HepG2 (cell line): Measurements from ENCODE around the gene PEX14. TPM values are rescaled to one million over a fixed set of nuclear protein-coding genes. Genes with fewer than 3 reads are reported as not detected.

Experiments
- AKAP8 ChIP-seq: sonication (generic); formaldehyde crosslinking; IDR thresholded peaks from 2 replicates; pipeline ENCODE4 v1.5.1; 2020; ENCODE audit warnings: mild to moderate bottlenecking, missing genetic modification reagents
- HCFC1 ChIP-seq: fragments of 150-350 bp; IDR thresholded peaks from 2 replicates; pipeline ENCODE4 v1.6.1; 2014; ENCODE audit warnings: low read depth, low read length
- SIX4 ChIP-seq: sonication (generic); formaldehyde crosslinking; IDR thresholded peaks from 2 replicates; pipeline ENCODE4 v1.4.0; 2020; ENCODE audit warnings: missing genetic modification reagents
- SRF ChIP-seq: IDR thresholded peaks from 2 replicates; pipeline ENCODE4 v1.6.1; 2011; ENCODE audit warnings: mild to moderate bottlenecking, low read depth, low read length, moderate library complexity
- YEATS4 ChIP-seq: sonication (generic); formaldehyde crosslinking; IDR thresholded peaks from 2 replicates; pipeline ENCODE4 v1.4.0; 2020; ENCODE audit warnings: missing genetic modification reagents, borderline replicate concordance
- ZFP1 ChIP-seq: IDR thresholded peaks from 2 replicates; pipeline ENCODE4 v1.6.1; 2016
- ZNF550 ChIP-seq: sonication (generic); formaldehyde crosslinking; IDR thresholded peaks from 2 replicates; pipeline ENCODE4 v1.4.0; 2020; ENCODE audit warnings: mild to moderate bottlenecking, missing genetic modification reagents, borderline replicate concordance
- ZSCAN25 ChIP-seq: sonication (generic); formaldehyde crosslinking; IDR thresholded peaks from 2 replicates; pipeline ENCODE4 v1.8.0; 2022; ENCODE audit warnings: mild to moderate bottlenecking, missing genetic modification reagents
- polyA plus RNA-seq, 8 experiments: library from polyadenylated mRNA; depleted of rRNA in 3 of 8; stranded (reverse) in 7 of 8; unstranded in 1 of 8; fragments of >200 nt; fragmentation: Illumina TruSeq in 4 of 8; extraction: Trizol in 4 of 8; gene quantifications; 2 replicates each; pipeline versions ENCODE4 v1.2.1 to v1.2.3, GENCODE V29; 2011 to 2016; ENCODE audit warnings: low read depth in 4 of 8, missing spikeins in 1 of 8, mixed read lengths in 1 of 8; ENCODE audit not compliant: insufficient read depth in 1 of 8
- total RNA-seq, 5 experiments: library from RNA; depleted of rRNA; stranded (reverse); fragments of >200 nt; fragmentation: Illumina TruSeq; extraction: Trizol; gene quantifications; 2 replicates each; pipeline ENCODE4 v1.2.3, GENCODE V29; 2016; ENCODE audit warnings: low read depth in 1 of 5
- TF ChIP-seq, protein P1 (sequence below): sonication (generic); formaldehyde crosslinking; IDR thresholded peaks from one replicate; pipeline ENCODE4 v1.5.1; 2020; ENCODE audit warnings: mild to moderate bottlenecking, missing genetic modification reagents; ENCODE audit errors: not compliant biosample characterization
- TF ChIP-seq, protein P2 (sequence below): sonication (generic); formaldehyde crosslinking; IDR thresholded peaks from 2 replicates; pipeline ENCODE4 v1.9.0; 2021; ENCODE audit warnings: missing genetic modification reagents, borderline replicate concordance
- TF ChIP-seq, protein P3 (sequence below): sonication (generic); formaldehyde crosslinking; IDR thresholded peaks from 2 replicates; pipeline ENCODE4 v1.9.0; 2022; ENCODE audit warnings: missing genetic modification reagents, mild to moderate bottlenecking, borderline replicate concordance
- TF ChIP-seq, protein P4 (sequence below): sonication (generic); formaldehyde crosslinking; IDR thresholded peaks from 2 replicates; pipeline ENCODE4 v1.4.0; 2020; ENCODE audit warnings: missing genetic modification reagents; ENCODE audit errors: not compliant biosample characterization
- TF ChIP-seq, protein P5 (sequence below): sonication (generic); formaldehyde crosslinking; IDR thresholded peaks from 2 replicates; pipeline ENCODE4 v1.4.0; 2020; ENCODE audit warnings: missing genetic modification reagents

The PEX14 gene
- total and polyA plus RNA-seq, 2 of the 13 experiments (the other 11 are each of a cell fraction or from before 2014, with no cell fraction given): 6.5 to 9.9 TPM

DNA sequence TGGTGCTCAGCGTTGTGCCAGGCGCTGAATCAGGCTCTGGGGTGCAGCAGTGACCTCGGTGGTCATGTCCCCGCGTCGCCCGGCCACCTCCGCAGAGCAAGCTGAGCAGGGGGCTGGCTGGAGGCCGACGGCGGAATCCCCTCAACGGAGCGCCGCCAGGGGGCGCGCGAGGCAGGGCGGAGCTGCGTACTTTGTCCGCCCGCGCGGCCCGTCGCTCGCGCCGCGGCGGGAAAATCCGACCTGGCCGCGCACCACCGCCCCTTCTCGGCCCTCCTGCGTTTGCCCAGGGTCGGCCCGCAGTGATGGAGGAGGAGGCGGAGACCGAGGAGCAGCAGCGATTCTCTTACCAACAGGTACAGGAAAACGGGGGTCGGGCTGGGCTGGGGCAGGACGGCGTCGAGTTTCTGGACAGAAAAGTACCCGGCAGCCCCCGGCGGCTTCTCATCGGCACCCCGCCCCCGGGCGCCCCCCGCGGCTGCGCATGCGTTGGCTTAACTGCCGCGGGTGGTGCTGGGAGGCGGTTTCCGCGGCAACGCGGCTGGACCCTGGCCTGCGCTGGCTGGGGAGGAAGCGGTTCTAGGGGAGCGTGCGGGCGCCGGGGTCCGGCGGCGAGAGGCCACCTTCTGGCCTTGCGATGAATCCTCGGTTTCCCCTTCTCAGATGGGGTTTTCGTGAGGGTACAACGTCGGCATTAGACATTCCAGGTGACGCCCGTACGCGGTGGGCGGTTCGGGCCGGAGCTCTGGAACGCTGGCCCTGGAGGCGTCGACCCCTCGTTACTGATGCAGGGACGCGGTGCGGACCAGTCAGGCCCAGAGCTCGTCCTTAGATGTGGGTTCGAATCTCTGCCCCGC is 44.3 kb upstream of the PEX14 start, which contains the start of gene CENPS (continued):
- TF ChIP-seq, protein P1, sequence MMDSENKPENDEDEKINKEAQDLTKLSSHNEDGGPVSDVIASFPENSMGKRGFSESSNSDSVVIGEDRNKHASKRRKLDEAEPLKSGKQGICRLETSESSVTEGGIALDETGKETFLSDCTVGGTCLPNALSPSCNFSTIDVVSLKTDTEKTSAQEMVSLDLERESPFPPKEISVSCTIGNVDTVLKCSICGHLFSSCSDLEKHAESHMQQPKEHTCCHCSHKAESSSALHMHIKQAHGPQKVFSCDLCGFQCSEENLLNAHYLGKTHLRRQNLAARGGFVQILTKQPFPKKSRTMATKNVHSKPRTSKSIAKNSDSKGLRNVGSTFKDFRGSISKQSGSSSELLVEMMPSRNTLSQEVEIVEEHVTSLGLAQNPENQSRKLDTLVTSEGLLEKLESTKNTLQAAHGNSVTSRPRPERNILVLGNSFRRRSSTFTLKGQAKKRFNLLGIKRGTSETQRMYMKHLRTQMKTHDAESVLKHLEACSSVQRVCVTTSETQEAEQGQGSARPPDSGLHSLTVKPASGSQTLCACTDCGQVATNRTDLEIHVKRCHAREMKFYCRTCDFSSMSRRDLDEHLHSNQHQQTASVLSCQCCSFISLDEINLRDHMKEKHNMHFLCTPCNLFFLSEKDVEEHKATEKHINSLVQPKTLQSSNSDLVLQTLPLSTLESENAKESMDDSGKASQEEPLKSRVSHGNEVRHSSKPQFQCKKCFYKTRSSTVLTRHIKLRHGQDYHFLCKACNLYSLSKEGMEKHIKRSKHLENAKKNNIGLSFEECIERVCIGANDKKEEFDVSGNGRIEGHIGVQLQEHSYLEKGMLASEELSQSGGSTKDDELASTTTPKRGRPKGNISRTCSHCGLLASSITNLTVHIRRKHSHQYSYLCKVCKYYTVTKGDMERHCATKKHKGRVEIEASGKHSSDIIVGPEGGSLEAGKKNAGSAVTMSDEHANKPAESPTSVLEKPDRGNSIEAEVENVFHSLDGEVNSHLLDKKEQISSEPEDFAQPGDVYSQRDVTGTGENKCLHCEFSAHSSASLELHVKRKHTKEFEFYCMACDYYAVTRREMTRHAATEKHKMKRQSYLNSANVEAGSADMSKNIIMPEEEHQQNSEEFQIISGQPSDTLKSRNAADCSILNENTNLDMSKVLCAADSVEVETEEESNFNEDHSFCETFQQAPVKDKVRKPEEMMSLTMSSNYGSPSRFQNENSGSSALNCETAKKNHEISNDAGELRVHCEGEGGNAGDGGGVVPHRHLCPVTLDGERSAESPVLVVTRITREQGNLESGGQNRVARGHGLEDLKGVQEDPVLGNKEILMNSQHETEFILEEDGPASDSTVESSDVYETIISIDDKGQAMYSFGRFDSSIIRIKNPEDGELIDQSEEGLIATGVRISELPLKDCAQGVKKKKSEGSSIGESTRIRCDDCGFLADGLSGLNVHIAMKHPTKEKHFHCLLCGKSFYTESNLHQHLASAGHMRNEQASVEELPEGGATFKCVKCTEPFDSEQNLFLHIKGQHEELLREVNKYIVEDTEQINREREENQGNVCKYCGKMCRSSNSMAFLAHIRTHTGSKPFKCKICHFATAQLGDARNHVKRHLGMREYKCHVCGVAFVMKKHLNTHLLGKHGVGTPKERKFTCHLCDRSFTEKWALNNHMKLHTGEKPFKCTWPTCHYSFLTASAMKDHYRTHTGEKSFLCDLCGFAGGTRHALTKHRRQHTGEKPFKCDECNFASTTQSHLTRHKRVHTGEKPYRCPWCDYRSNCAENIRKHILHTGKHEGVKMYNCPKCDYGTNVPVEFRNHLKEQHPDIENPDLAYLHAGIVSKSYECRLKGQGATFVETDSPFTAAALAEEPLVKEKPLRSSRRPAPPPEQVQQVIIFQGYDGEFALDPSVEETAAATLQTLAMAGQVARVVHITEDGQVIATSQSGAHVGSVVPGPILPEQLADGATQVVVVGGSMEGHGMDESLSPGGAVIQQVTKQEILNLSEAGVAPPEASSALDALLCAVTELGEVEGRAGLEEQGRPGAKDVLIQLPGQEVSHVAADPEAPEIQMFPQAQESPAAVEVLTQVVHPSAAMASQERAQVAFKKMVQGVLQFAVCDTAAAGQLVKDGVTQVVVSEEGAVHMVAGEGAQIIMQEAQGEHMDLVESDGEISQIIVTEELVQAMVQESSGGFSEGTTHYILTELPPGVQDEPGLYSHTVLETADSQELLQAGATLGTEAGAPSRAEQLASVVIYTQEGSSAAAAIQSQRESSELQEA: peak; percentile 89
- no peak for TF ChIP-seq HCFC1
- TF ChIP-seq ZFP1 (CRISPR knock-in tag): no peak
- TF ChIP-seq YEATS4 (CRISPR knock-in tag): peak; percentile 90
- TF ChIP-seq, protein P2, sequence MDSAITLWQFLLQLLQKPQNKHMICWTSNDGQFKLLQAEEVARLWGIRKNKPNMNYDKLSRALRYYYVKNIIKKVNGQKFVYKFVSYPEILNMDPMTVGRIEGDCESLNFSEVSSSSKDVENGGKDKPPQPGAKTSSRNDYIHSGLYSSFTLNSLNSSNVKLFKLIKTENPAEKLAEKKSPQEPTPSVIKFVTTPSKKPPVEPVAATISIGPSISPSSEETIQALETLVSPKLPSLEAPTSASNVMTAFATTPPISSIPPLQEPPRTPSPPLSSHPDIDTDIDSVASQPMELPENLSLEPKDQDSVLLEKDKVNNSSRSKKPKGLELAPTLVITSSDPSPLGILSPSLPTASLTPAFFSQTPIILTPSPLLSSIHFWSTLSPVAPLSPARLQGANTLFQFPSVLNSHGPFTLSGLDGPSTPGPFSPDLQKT (CRISPR knock-in tag): no peak
- TF ChIP-seq, protein P3, sequence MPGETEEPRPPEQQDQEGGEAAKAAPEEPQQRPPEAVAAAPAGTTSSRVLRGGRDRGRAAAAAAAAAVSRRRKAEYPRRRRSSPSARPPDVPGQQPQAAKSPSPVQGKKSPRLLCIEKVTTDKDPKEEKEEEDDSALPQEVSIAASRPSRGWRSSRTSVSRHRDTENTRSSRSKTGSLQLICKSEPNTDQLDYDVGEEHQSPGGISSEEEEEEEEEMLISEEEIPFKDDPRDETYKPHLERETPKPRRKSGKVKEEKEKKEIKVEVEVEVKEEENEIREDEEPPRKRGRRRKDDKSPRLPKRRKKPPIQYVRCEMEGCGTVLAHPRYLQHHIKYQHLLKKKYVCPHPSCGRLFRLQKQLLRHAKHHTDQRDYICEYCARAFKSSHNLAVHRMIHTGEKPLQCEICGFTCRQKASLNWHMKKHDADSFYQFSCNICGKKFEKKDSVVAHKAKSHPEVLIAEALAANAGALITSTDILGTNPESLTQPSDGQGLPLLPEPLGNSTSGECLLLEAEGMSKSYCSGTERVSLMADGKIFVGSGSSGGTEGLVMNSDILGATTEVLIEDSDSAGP (CRISPR knock-in tag): peak; percentile 96
- TF ChIP-seq ZSCAN25 (CRISPR knock-in tag): peak; percentile 77
- TF ChIP-seq, protein P4, sequence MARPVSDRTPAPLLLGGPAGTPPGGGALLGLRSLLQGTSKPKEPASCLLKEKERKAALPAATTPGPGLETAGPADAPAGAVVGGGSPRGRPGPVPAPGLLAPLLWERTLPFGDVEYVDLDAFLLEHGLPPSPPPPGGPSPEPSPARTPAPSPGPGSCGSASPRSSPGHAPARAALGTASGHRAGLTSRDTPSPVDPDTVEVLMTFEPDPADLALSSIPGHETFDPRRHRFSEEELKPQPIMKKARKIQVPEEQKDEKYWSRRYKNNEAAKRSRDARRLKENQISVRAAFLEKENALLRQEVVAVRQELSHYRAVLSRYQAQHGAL (CRISPR knock-in tag): peak; percentile 60
- no peak for TF ChIP-seq SIX4
- TF ChIP-seq ZNF550 (CRISPR knock-in tag): 0 out of 2 replicates have a peak, but pooled peaks have one; percentile 23
- TF ChIP-seq SRF: no peak
- TF ChIP-seq AKAP8: 0 out of 2 replicates have a peak, but pooled peaks have one; percentile 48
- TF ChIP-seq, protein P5, sequence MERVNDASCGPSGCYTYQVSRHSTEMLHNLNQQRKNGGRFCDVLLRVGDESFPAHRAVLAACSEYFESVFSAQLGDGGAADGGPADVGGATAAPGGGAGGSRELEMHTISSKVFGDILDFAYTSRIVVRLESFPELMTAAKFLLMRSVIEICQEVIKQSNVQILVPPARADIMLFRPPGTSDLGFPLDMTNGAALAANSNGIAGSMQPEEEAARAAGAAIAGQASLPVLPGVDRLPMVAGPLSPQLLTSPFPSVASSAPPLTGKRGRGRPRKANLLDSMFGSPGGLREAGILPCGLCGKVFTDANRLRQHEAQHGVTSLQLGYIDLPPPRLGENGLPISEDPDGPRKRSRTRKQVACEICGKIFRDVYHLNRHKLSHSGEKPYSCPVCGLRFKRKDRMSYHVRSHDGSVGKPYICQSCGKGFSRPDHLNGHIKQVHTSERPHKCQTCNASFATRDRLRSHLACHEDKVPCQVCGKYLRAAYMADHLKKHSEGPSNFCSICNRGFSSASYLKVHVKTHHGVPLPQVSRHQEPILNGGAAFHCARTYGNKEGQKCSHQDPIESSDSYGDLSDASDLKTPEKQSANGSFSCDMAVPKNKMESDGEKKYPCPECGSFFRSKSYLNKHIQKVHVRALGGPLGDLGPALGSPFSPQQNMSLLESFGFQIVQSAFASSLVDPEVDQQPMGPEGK (CRISPR knock-in tag): peak; percentile 81
